SK-N-SH (cell line): Measurements from ENCODE around the gene EXOC5. TPM values are rescaled to one million over a fixed set of nuclear protein-coding genes. Genes with fewer than 3 reads are reported as not detected.

ENCODE experiments used
- CTCF ChIA-PET: fragments of 300-600, 350-600 bp; formaldehyde crosslinking; extraction: SDS; loops from one replicate; lab custom pipeline; 2021; lab: Yijun Ruan, JAX
- POLR2A ChIA-PET: fragments of 350-600 bp; sonication (Branson Sonifier 250); formaldehyde crosslinking; extraction: SDS; loops from one replicate; lab custom pipeline; 2020; ENCODE audit warnings: antibody characterized with exemption, inconsistent platforms; lab: Yijun Ruan, JAX
- DNase-seq: peaks from one replicate; pipeline ENCODE4 v3.0.0; 2012
- H2AFZ ChIP-seq: fragments of 200-600 bp; sonication (generic); 2 replicates; pipeline ENCODE4 v1.8.1; 2016; ENCODE audit warnings: antibody characterized with exemption, mild to moderate bottlenecking, low read depth
- H3F3A ChIP-seq: fragments of 200-600 bp; sonication (generic); replicated peaks from 2 replicates; pipeline ENCODE3; 2016; ENCODE audit warnings: antibody characterized with exemption, mild to moderate bottlenecking; ENCODE audit not compliant: insufficient read depth
- H3K27ac ChIP-seq, 2 experiments: fragments of 200-500 bp in 1 of 2; fragments of 200-600 bp in 1 of 2; sonication (Bioruptor generic) in 1 of 2; sonication (generic), shearing (Covaris generic) in 1 of 2; 2 replicates each; pipeline versions ENCODE4 v1.5.1 to v1.6.1; 2014 to 2016; ENCODE audit warnings: low read depth in 2 of 2, inconsistent platforms in 1 of 2, low read length in 1 of 2, mild to moderate bottlenecking in 1 of 2, mixed read lengths in 1 of 2
- H3K27me3 ChIP-seq: fragments of 200-600 bp; sonication (generic), shearing (Covaris generic); 2 replicates; pipeline ENCODE4 v1.6.1; 2016; ENCODE audit warnings: mixed run types; ENCODE audit not compliant: insufficient read depth
- H3K36me3 ChIP-seq, 2 experiments: fragments of 200-500 bp in 1 of 2; fragments of 200-600 bp in 1 of 2; sonication (Bioruptor generic) in 1 of 2; sonication (generic) in 1 of 2; replicated peaks in 1 of 2; 2 replicates each; pipeline versions ENCODE3 to v1.5.1; 2014 to 2016; ENCODE audit warnings: low read length in 1 of 2, mild to moderate bottlenecking in 1 of 2; ENCODE audit not compliant: insufficient read depth in 2 of 2, control insufficient read depth in 1 of 2
- H3K4me1 ChIP-seq, 2 experiments: fragments of 200-500 bp in 1 of 2; fragments of 200-600 bp in 1 of 2; sonication (Bioruptor generic) in 1 of 2; sonication (generic), shearing (Covaris generic) in 1 of 2; 2 replicates each; pipeline versions ENCODE4 v1.5.1 to v1.6.1; 2014 to 2016; ENCODE audit warnings: low read depth in 1 of 2, low read length in 1 of 2, mixed run types in 1 of 2; ENCODE audit not compliant: insufficient read depth in 2 of 2, control insufficient read depth in 1 of 2
- H3K4me2 ChIP-seq: fragments of 200-600 bp; sonication (generic), shearing (Covaris generic); 2 replicates; pipeline ENCODE4 v1.6.1; 2017; ENCODE audit warnings: mixed run types
- H3K4me3 ChIP-seq, 2 experiments: fragments of 200-500 bp in 1 of 2; fragments of 200-600 bp in 1 of 2; sonication (Bioruptor generic) in 1 of 2; sonication (generic), shearing (Covaris generic) in 1 of 2; 2 replicates each; pipeline versions ENCODE4 v1.5.1 to v1.8.1; 2014 to 2016; ENCODE audit warnings: low read depth in 2 of 2, inconsistent platforms in 1 of 2, low read length in 1 of 2, mild to moderate bottlenecking in 1 of 2, mixed read lengths in 1 of 2, moderate library complexity in 1 of 2
- H3K79me2 ChIP-seq: fragments of 200-600 bp; sonication (generic); 2 replicates; pipeline ENCODE4 v1.8.1; 2017; ENCODE audit warnings: mild to moderate bottlenecking; ENCODE audit not compliant: insufficient read depth
- H3K9ac ChIP-seq: fragments of 200-600 bp; sonication (generic); 2 replicates; pipeline ENCODE4 v1.6.1; 2017; ENCODE audit warnings: mixed run types
- H3K9me2 ChIP-seq: fragments of 200-600 bp; sonication (generic); 2 replicates; pipeline ENCODE4 v1.6.1; 2017; ENCODE audit warnings: mixed run types
- H3K9me3 ChIP-seq: fragments of 200-600 bp; sonication (generic); 2 replicates; pipeline ENCODE4 v1.6.1; 2017; ENCODE audit warnings: mixed run types, mild to moderate bottlenecking, moderate library complexity
- H4K20me1 ChIP-seq: fragments of 200-600 bp; sonication (generic); 2 replicates; pipeline ENCODE4 v1.6.1; 2017; ENCODE audit warnings: mild to moderate bottlenecking, mixed run types; ENCODE audit not compliant: insufficient read depth
- CHD2 ChIP-seq: fragments of 150-350 bp; IDR thresholded peaks from 2 replicates; pipeline ENCODE4 v1.6.1; 2018; ENCODE audit warnings: low read length; ENCODE audit not compliant: partially characterized antibody
- CTCF ChIP-seq: fragments of 200-600 bp; sonication (generic); IDR thresholded peaks from 2 replicates; pipeline ENCODE4 v1.6.1; 2017; ENCODE audit warnings: antibody characterized with exemption, mild to moderate bottlenecking, moderate library complexity
- EZH2phosphoT487 ChIP-seq: fragments of 200-600 bp; sonication (generic); IDR thresholded peaks from 2 replicates; pipeline ENCODE4 v1.6.1; 2017; ENCODE audit warnings: low read depth, mixed run types, mild to moderate bottlenecking, antibody characterized with exemption, moderate library complexity, borderline replicate concordance
- FOXJ3 ChIP-seq: sonication (generic); formaldehyde crosslinking; IDR thresholded peaks from 2 replicates; pipeline ENCODE4 v1.5.1; 2020; ENCODE audit warnings: mild to moderate bottlenecking, missing genetic modification reagents
- FOXM1 ChIP-seq: IDR thresholded peaks from 2 replicates; pipeline ENCODE4 v1.4.0; 2012; ENCODE audit warnings: low read depth, mild to moderate bottlenecking
- GABPA ChIP-seq: IDR thresholded peaks from 2 replicates; pipeline ENCODE4 v1.4.0; 2012; ENCODE audit warnings: low read depth, mild to moderate bottlenecking
- GATA2 ChIP-seq: sonication (generic); formaldehyde crosslinking; IDR thresholded peaks from 2 replicates; pipeline ENCODE4 v1.5.0; 2020; ENCODE audit warnings: mild to moderate bottlenecking, missing genetic modification reagents
- JUND ChIP-seq: IDR thresholded peaks from 2 replicates; pipeline ENCODE4 v1.4.0; 2012
- MAX ChIP-seq: IDR thresholded peaks from 2 replicates; pipeline ENCODE4 v1.4.0; 2012; ENCODE audit warnings: low read depth
- MEF2A ChIP-seq: IDR thresholded peaks from 2 replicates; pipeline ENCODE4 v1.4.0; 2012; ENCODE audit warnings: low read depth, borderline replicate concordance
- MXI1 ChIP-seq: IDR thresholded peaks from 2 replicates; pipeline ENCODE4 v1.6.1; 2012; ENCODE audit warnings: mild to moderate bottlenecking, low read depth, low read length, improper control_type of control experiment
- NFIC ChIP-seq: IDR thresholded peaks from 2 replicates; pipeline ENCODE4 v1.4.0; 2012; ENCODE audit warnings: borderline replicate concordance
- PBX3 ChIP-seq: IDR thresholded peaks from 2 replicates; pipeline ENCODE4; 2012
- REST ChIP-seq: IDR thresholded peaks from 2 replicates; pipeline ENCODE4 v1.6.1; 2012; ENCODE audit warnings: mild to moderate bottlenecking, low read depth, low read length, moderate library complexity
- RFX5 ChIP-seq: IDR thresholded peaks from 2 replicates; pipeline ENCODE4 v1.6.1; 2012; ENCODE audit warnings: mild to moderate bottlenecking, improper control_type of control experiment, low read length
- RXRA ChIP-seq: IDR thresholded peaks from 2 replicates; pipeline ENCODE4 v1.4.0; 2012; ENCODE audit warnings: low read depth, mild to moderate bottlenecking, borderline replicate concordance
- SIN3A ChIP-seq: IDR thresholded peaks from 2 replicates; pipeline ENCODE4 v1.6.1; 2012; ENCODE audit warnings: low read depth, mild to moderate bottlenecking, low read length, moderate library complexity, borderline replicate concordance
- SMC3 ChIP-seq: IDR thresholded peaks from 2 replicates; pipeline ENCODE4 v1.6.1; 2012; ENCODE audit warnings: low read depth, low read length, improper control_type of control experiment
- TAF1 ChIP-seq: IDR thresholded peaks from 2 replicates; pipeline ENCODE4 v1.6.1; 2012; ENCODE audit warnings: low read depth, mild to moderate bottlenecking, low read length, moderate library complexity, borderline replicate concordance
- USF2 ChIP-seq: fragments of 150-350 bp; IDR thresholded peaks from 2 replicates; pipeline ENCODE4 v1.6.1; 2017; ENCODE audit warnings: antibody characterized with exemption, low read length, low read depth, borderline replicate concordance
- ZBTB33 ChIP-seq: IDR thresholded peaks from 2 replicates; pipeline ENCODE4 v1.4.0; 2012; ENCODE audit warnings: low read depth, borderline replicate concordance
- WGBS: methylation state at CpG from one replicate; pipeline ENCODE4 v1.1.6; 2017; ENCODE audit warnings: low lambda C conversion rate; 5-methylcytosine and 5-hydroxymethylcytosine counted together
- polyA plus RNA-seq, 3 experiments: library from polyadenylated mRNA; depleted of rRNA; stranded (reverse); fragments of >200 nt; gene quantifications; 2 replicates each; pipeline ENCODE4 v1.2.3, GENCODE V29; 2012

Gene EXOC5
- polyA plus RNA-seq, 1 of the 3 experiments (the other 2 are of a cell fraction), result 10.5 TPM

GRCh38 chr14:57261604-57262003 lies 7.1 kb downstream of the EXOC5 start (continued):
- TF ChIP-seq CTCF (no peak), TAF1 (no peak), GABPA (no peak), PBX3 (no peak)

GRCh38 chr14:57259672-57260071 lies 9.0 kb downstream of the EXOC5 start:
- 100% methylated on average over 1 of the region's 1 CpG for WGBS
- no peaks in the 10 kb centered on the region for H3K9me2 ChIP-seq
- no peaks in the 10 kb centered on the region for H3K27me3 ChIP-seq
- H4K20me1 ChIP-seq, result peaks cover 45% of the 10 kb centered on the region
- no peak overlapping the region; the same call in 1 of the 2 replicates for H3K4me2 ChIP-seq
- no peaks in the 10 kb centered on the region for H3K9me3 ChIP-seq
- H3K79me2 ChIP-seq, result peaks cover 97% of the 10 kb centered on the region
- POLR2A ChIA-PET, result no interaction called here
- H3K4me3 ChIP-seq, result no peak overlapping the region
- CTCF ChIA-PET, result no interaction called here
- peaks cover 0 to under 1% of the 10 kb centered on the region in 2 experiments for H3K36me3 ChIP-seq
- no peak for DNase-seq
- no peak overlapping the region for H3K27ac ChIP-seq
- no peak for TF ChIP-seq USF2
- TF ChIP-seq MXI1, result no peak
- TF ChIP-seq RXRA, result no peak
- no peak for TF ChIP-seq NFIC
- no peak for TF ChIP-seq SMC3
- TF ChIP-seq JUND, result no peak
- no peak for TF ChIP-seq REST
- TF ChIP-seq GATA2, result no peak
- no peak for TF ChIP-seq FOXM1
- TF ChIP-seq ZBTB33, result no peak
- no peak for TF ChIP-seq MAX
- no peak for TF ChIP-seq PBX3
- TF ChIP-seq SIN3A, result no peak
- TF ChIP-seq MEF2A, result no peak
- no peak for TF ChIP-seq CHD2
- TF ChIP-seq TAF1, result no peak
- no peak for TF ChIP-seq EZH2phosphoT487
- TF ChIP-seq FOXJ3 (CRISPR knock-in tag), result no peak
- TF ChIP-seq RFX5, result no peak
- no peak overlapping the region for H2AFZ ChIP-seq
- H3K9ac ChIP-seq, result no peak overlapping the region
- H3K4me1 ChIP-seq, result peaks cover 2 to 4% of the 10 kb centered on the region in 2 experiments; a peak in 2 of 4 replicates
- H3F3A ChIP-seq, result peaks cover 7% of the 10 kb centered on the region
